HG03045 (cell line): ENCODE data around the gene BBOF1.

Experiments used
- ATAC-seq: cut with Tn5 transposase; IDR thresholded peaks from one replicate; pipeline ENCODE4 v1.9.1; 2021; ENCODE audit warnings: mild to moderate bottlenecking, moderate library complexity; ENCODE audit not compliant: unreplicated experiment

BBOF1 gene

GRCh38 chr14:74029136-74029535 lies 10.0 kb downstream of the BBOF1 start:
- ATAC-seq, result no peak

GRCh38 chr14:74034572-74034971 lies 15.4 kb downstream of the BBOF1 start:
- no peak for ATAC-seq

GRCh38 chr14:74035556-74035955 lies 16.4 kb downstream of the BBOF1 start:
- ATAC-seq, result no peak

- no peak for ATAC-seq
Observed at GRCh38 chr14:74038020-74038859, 19.1 kb downstream of the BBOF1 start.

GRCh38 chr14:74042296-74042695 lies 23.1 kb downstream of the BBOF1 start:
- no peak for ATAC-seq

GRCh38 chr14:74045522-74045921 lies 26.4 kb downstream of the BBOF1 start:
- no peak for ATAC-seq

GRCh38 chr14:74048281-74048680 lies 29.1 kb downstream of the BBOF1 start:
- ATAC-seq, result no peak

GRCh38 chr14:74049876-74050495 lies 30.8 kb downstream of the BBOF1 start:
- ATAC-seq, result no peak

- ATAC-seq, result no peak
Observed at GRCh38 chr14:74062809-74063150, 43.6 kb downstream of the BBOF1 start.

GRCh38 chr14:74064426-74064825 lies 45.3 kb downstream of the BBOF1 start:
- no peak for ATAC-seq

GRCh38 chr14:74064883-74065282 lies 45.7 kb downstream of the BBOF1 start:
- ATAC-seq, result no peak

- no peak for ATAC-seq
Observed at GRCh38 chr14:74065746-74066575, 46.8 kb downstream of the BBOF1 start.

- no peak for ATAC-seq
Observed at GRCh38 chr14:74077401-74077800, 58.3 kb downstream of the BBOF1 start.

GRCh38 chr14:74080820-74081460 lies 61.8 kb downstream of the BBOF1 start:
- ATAC-seq, result no peak

- ATAC-seq, result no peak
Observed at GRCh38 chr14:74081491-74081890, 62.3 kb downstream of the BBOF1 start.

- ATAC-seq, result no peak
Observed at GRCh38 chr14:74083161-74083560, 64.0 kb downstream of the BBOF1 start.

- no peak for ATAC-seq
Observed at GRCh38 chr14:74083784-74084276, 64.7 kb downstream of the BBOF1 start.

GRCh38 chr14:74084277-74085046 lies 65.3 kb downstream of the BBOF1 start, which contains the start of the genes ALDH6A1 and LIN52:
TSS of gene ALDH6A1 (minus strand) at chr14:74084453. CDS start at chr14:74084394, 59 bp downstream.
TSS of gene LIN52 (plus strand) at chr14:74084956. CDS start at chr14:74084975, 19 bp downstream.
- ATAC-seq, result peak; percentile 94

- peak; percentile 12 for ATAC-seq
Observed at GRCh38 chr14:74085047-74085637, 66.0 kb downstream of the BBOF1 start.

GRCh38 chr14:74085828-74086227 lies 66.7 kb downstream of the BBOF1 start:
- no peak for ATAC-seq
